Activated CD8-positive, alpha-beta T cell treated with anti-CD3 and anti-CD28 coated beads, Interleukin-2, amount 10 ng/mL, durations not matched to agents 7 days and 5 days (primary cell): Measurements from ENCODE around the gene PNLIPRP1. TPM values are rescaled to one million over a fixed set of nuclear protein-coding genes. Genes with fewer than 3 reads are reported as not detected.
A peak's percentile ranks its signal among the peaks of the same experiment; 100 is the strongest.

Experiments used
- ATAC-seq: fragments of 150-1000 bp; cut with Tn5 transposase; one replicate; pipeline ENCODE4 v1.10.0; 2021; ENCODE audit warnings: moderate library complexity
- CTCF ChIA-PET: fragments of 350-600 bp; sonication (Branson Sonifier 250); formaldehyde crosslinking; loops from one replicate; lab custom pipeline; 2021; ENCODE audit warnings: antibody characterized with exemption; lab: Charles Lee
- POLR2A ChIA-PET: fragments of 350-600 bp; sonication (Branson Sonifier 250); formaldehyde crosslinking; loops from one replicate; lab custom pipeline; 2021; ENCODE audit warnings: antibody characterized with exemption; lab: Charles Lee
- DNase-seq: peaks from one replicate; pipeline ENCODE4 v3.0.0-alpha.2; 2020
- H3K27ac Mint-ChIP-seq: one replicate; pipeline ENCODE4 v1.8.0; 2021; ENCODE audit warnings: mild to moderate bottlenecking, mixed read lengths
- H3K27me3 Mint-ChIP-seq: one replicate; pipeline ENCODE4 v1.8.0; 2021; ENCODE audit warnings: low read depth, mixed read lengths
- H3K36me3 Mint-ChIP-seq: one replicate; pipeline ENCODE4 v1.8.0; 2021; ENCODE audit warnings: low read depth, mixed read lengths
- H3K4me1 Mint-ChIP-seq: one replicate; pipeline ENCODE4 v1.8.0; 2021; ENCODE audit warnings: low read depth, mixed read lengths
- H3K4me3 Mint-ChIP-seq: one replicate; pipeline ENCODE4 v1.8.0; 2021; ENCODE audit warnings: mild to moderate bottlenecking, mixed read lengths
- H3K9me3 Mint-ChIP-seq: one replicate; pipeline ENCODE4 v1.8.0; 2022; ENCODE audit warnings: mixed read lengths; ENCODE audit not compliant: insufficient read depth
- total RNA-seq, 2 experiments: library from RNA; stranded (reverse); gene quantifications; one replicate each; pipeline ENCODE4 v1.2.3, GENCODE V29; 2021

PNLIPRP1 gene
- total RNA-seq, 2 experiments from 2014 or later = not detected

- H3K4me1 Mint-ChIP-seq = no peaks in the 10 kb centered on the region
- no peaks in the 10 kb centered on the region for H3K36me3 Mint-ChIP-seq
- no peaks in the 10 kb centered on the region for H3K9me3 Mint-ChIP-seq
- no peak overlapping the region for H3K27ac Mint-ChIP-seq
- no peak overlapping the region for H3K4me3 Mint-ChIP-seq
- H3K27me3 Mint-ChIP-seq = peaks cover 13% of the 10 kb centered on the region
- ATAC-seq (peak; percentile 36), DNase-seq (no peak)
- ChIA-PET POLR2A (no interaction called here), CTCF (no interaction called here)
Measured at GRCh38 chr10:116637830-116638229, 47.1 kb downstream of the PNLIPRP1 start.

- Mint-ChIP-seq H3K4me1 (no peaks in the 10 kb centered on the region), H3K4me3 (no peak overlapping the region), H3K36me3 (no peaks in the 10 kb centered on the region), H3K27ac (no peak overlapping the region), H3K9me3 (no peaks in the 10 kb centered on the region), H3K27me3 (peaks cover 2% of the 10 kb centered on the region)
- ChIA-PET CTCF (no interaction called here), POLR2A (no interaction called here)
- ATAC-seq = no peak
- no peak for DNase-seq
Measured at GRCh38 chr10:116646502-116646901, 55.7 kb downstream of the PNLIPRP1 start.

GRCh38 chr10:116648903-116649302 lies 58.1 kb downstream of the PNLIPRP1 start:
- H3K27ac Mint-ChIP-seq = no peak overlapping the region
- H3K36me3 Mint-ChIP-seq = no peaks in the 10 kb centered on the region
- ChIA-PET CTCF (no interaction called here), POLR2A (no interaction called here)
- H3K27me3 Mint-ChIP-seq = no peaks in the 10 kb centered on the region
- no peaks in the 10 kb centered on the region for H3K4me1 Mint-ChIP-seq
- ATAC-seq = no peak
- H3K9me3 Mint-ChIP-seq = no peaks in the 10 kb centered on the region
- H3K4me3 Mint-ChIP-seq = no peak overlapping the region
- DNase-seq = no peak

GRCh38 chr10:116653885-116654284 lies 63.1 kb downstream of the PNLIPRP1 start:
- no peaks in the 10 kb centered on the region for H3K4me1 Mint-ChIP-seq
- H3K27me3 Mint-ChIP-seq = no peaks in the 10 kb centered on the region
- DNase-seq (no peak), ATAC-seq (no peak)
- POLR2A ChIA-PET = no interaction called here
- CTCF ChIA-PET = no interaction called here
- no peak overlapping the region for H3K27ac Mint-ChIP-seq
- no peak overlapping the region for H3K4me3 Mint-ChIP-seq
- no peaks in the 10 kb centered on the region for H3K36me3 Mint-ChIP-seq
- no peaks in the 10 kb centered on the region for H3K9me3 Mint-ChIP-seq

GRCh38 chr10:116654816-116655215 lies 64.1 kb downstream of the PNLIPRP1 start:
- Mint-ChIP-seq H3K27ac (no peak overlapping the region), H3K4me1 (no peaks in the 10 kb centered on the region), H3K4me3 (no peak overlapping the region), H3K9me3 (no peaks in the 10 kb centered on the region), H3K36me3 (no peaks in the 10 kb centered on the region), H3K27me3 (no peaks in the 10 kb centered on the region)
- POLR2A ChIA-PET = no interaction called here
- no peak for ATAC-seq
- CTCF ChIA-PET = no interaction called here
- DNase-seq = no peak

- DNase-seq (no peak), ATAC-seq (no peak)
- ChIA-PET CTCF (no interaction called here), POLR2A (no interaction called here)
- Mint-ChIP-seq H3K27ac (no peak overlapping the region), H3K9me3 (no peaks in the 10 kb centered on the region), H3K4me1 (no peaks in the 10 kb centered on the region), H3K36me3 (no peaks in the 10 kb centered on the region), H3K27me3 (no peaks in the 10 kb centered on the region), H3K4me3 (no peak overlapping the region)
Measured at GRCh38 chr10:116655568-116655967, 64.8 kb downstream of the PNLIPRP1 start.

GRCh38 chr10:116656044-116656443 lies 65.3 kb downstream of the PNLIPRP1 start:
- H3K36me3 Mint-ChIP-seq = no peaks in the 10 kb centered on the region
- no peaks in the 10 kb centered on the region for H3K4me1 Mint-ChIP-seq
- H3K27ac Mint-ChIP-seq = no peak overlapping the region
- ChIA-PET CTCF (interaction anchor here (1.4 kb wide), 1 partner anchor 8 kb away, joined by 3 read pairs; no protein-coding TSS in a partner anchor), POLR2A (no interaction called here)
- no peak overlapping the region for H3K4me3 Mint-ChIP-seq
- no peaks in the 10 kb centered on the region for H3K27me3 Mint-ChIP-seq
- no peaks in the 10 kb centered on the region for H3K9me3 Mint-ChIP-seq
- ATAC-seq (no peak), DNase-seq (no peak)

GRCh38 chr10:116657863-116658551 lies 67.2 kb downstream of the PNLIPRP1 start:
- H3K27me3 Mint-ChIP-seq = no peaks in the 10 kb centered on the region
- ATAC-seq (no peak), DNase-seq (no peak)
- no peak overlapping the region for H3K27ac Mint-ChIP-seq
- no peaks in the 10 kb centered on the region for H3K4me1 Mint-ChIP-seq
- H3K36me3 Mint-ChIP-seq = no peaks in the 10 kb centered on the region
- no peak overlapping the region for H3K4me3 Mint-ChIP-seq
- H3K9me3 Mint-ChIP-seq = no peaks in the 10 kb centered on the region
- ChIA-PET POLR2A (no interaction called here), CTCF (no interaction called here)

Other genes starting within 250 kb of the PNLIPRP1 start
- not detected for gene PNLIPRP3, start 163.1 kb upstream of the PNLIPRP1 start, total RNA-seq
- not detected for gene PNLIP, start 45.0 kb upstream of the PNLIPRP1 start, total RNA-seq
- not detected for gene PNLIPRP2, start 30.0 kb downstream of the PNLIPRP1 start, total RNA-seq
- not detected for gene HSPA12A, start 151.6 kb downstream of the PNLIPRP1 start, total RNA-seq